HepG2 (cell line): ENCODE measurements around the gene ZXDC. TPM values are rescaled to one million over a fixed set of nuclear protein-coding genes. Genes with fewer than 3 reads are reported as not detected.

ENCODE experiments used
- CENPT ChIP-seq: sonication (generic); formaldehyde crosslinking; IDR thresholded peaks from 2 replicates; pipeline ENCODE4 v1.8.0; 2022; ENCODE audit warnings: low read depth, mild to moderate bottlenecking, moderate library complexity, missing genetic modification reagents
- FOXA1 ChIP-seq, 2 experiments: fragments of 450-650 bp in 1 of 2; sonication (generic) in 1 of 2; formaldehyde crosslinking in 1 of 2; IDR thresholded peaks; 2 replicates each; pipeline versions ENCODE4 v1.4.0 to v1.6.1; 2016 to 2020; ENCODE audit warnings: missing genetic modification reagents in 1 of 2
- FOXA3 ChIP-seq: IDR thresholded peaks from 2 replicates; pipeline ENCODE4 v1.6.1; 2016; ENCODE audit warnings: missing genetic modification reagents, missing compliant biosample characterization
- HDAC2 ChIP-seq: sonication (generic); formaldehyde crosslinking; IDR thresholded peaks from 2 replicates; pipeline ENCODE4 v1.4.0; 2020; ENCODE audit warnings: missing genetic modification reagents
- HOXD1 ChIP-seq: sonication (generic); formaldehyde crosslinking; IDR thresholded peaks from 2 replicates; pipeline ENCODE4 v1.5.0; 2020; ENCODE audit warnings: missing genetic modification reagents
- KDM2A ChIP-seq: sonication (generic); formaldehyde crosslinking; IDR thresholded peaks from 2 replicates; pipeline ENCODE4 v1.4.0; 2020; ENCODE audit warnings: low read depth, missing genetic modification reagents, borderline replicate concordance
- MAFG ChIP-seq: sonication (generic); formaldehyde crosslinking; IDR thresholded peaks from 2 replicates; pipeline ENCODE4 v1.5.1; 2020; ENCODE audit warnings: mild to moderate bottlenecking, missing genetic modification reagents
- SKI ChIP-seq: fragments of 450-650 bp; IDR thresholded peaks from one replicate; pipeline ENCODE4 v1.6.1; 2018; ENCODE audit warnings: mild to moderate bottlenecking; ENCODE audit not compliant: partially characterized antibody
- SMAD3 ChIP-seq: sonication (generic); formaldehyde crosslinking; IDR thresholded peaks from 2 replicates; pipeline ENCODE4 v1.4.0; 2020; ENCODE audit warnings: missing genetic modification reagents
- SRSF9 ChIP-seq: fragments of 200-400 bp; formaldehyde crosslinking; IDR thresholded peaks from 2 replicates; pipeline ENCODE4 v1.6.1; 2018; ENCODE audit warnings: borderline replicate concordance, mild to moderate bottlenecking, low read depth, low read length; ENCODE audit not compliant: insufficient read depth, poor library complexity, severe bottlenecking
- TBX3 ChIP-seq: fragments of 450-650 bp; IDR thresholded peaks from 2 replicates; pipeline ENCODE4 v1.6.1; 2017; ENCODE audit warnings: antibody characterized with exemption, mild to moderate bottlenecking, inconsistent platforms, borderline replicate concordance
- ZC3H13 ChIP-seq: sonication (generic); formaldehyde crosslinking; IDR thresholded peaks from 2 replicates; pipeline ENCODE4 v1.8.1; 2023; ENCODE audit warnings: mild to moderate bottlenecking, missing genetic modification reagents, moderate library complexity
- ZNF138 ChIP-seq: sonication (generic); formaldehyde crosslinking; IDR thresholded peaks from 2 replicates; pipeline ENCODE4 v1.5.0; 2020; ENCODE audit warnings: mild to moderate bottlenecking, low read depth, missing genetic modification reagents
- ZNF552 ChIP-seq: sonication (generic); formaldehyde crosslinking; IDR thresholded peaks from 2 replicates; pipeline ENCODE4 v1.9.0; 2022; ENCODE audit warnings: missing genetic modification reagents, mild to moderate bottlenecking, borderline replicate concordance
- ZNF598 ChIP-seq: sonication (generic); formaldehyde crosslinking; IDR thresholded peaks from 2 replicates; pipeline ENCODE4 v1.5.1; 2020; ENCODE audit warnings: mild to moderate bottlenecking, missing genetic modification reagents, borderline replicate concordance
- ZNF607 ChIP-seq: sonication (generic); formaldehyde crosslinking; IDR thresholded peaks from 2 replicates; pipeline ENCODE4 v1.5.1; 2020; ENCODE audit warnings: missing genetic modification reagents, mild to moderate bottlenecking, borderline replicate concordance
- ZNF672 ChIP-seq: sonication (generic); formaldehyde crosslinking; IDR thresholded peaks from 2 replicates; pipeline ENCODE4 v1.8.1; 2022; ENCODE audit warnings: missing genetic modification reagents
- polyA plus RNA-seq, 8 experiments: library from polyadenylated mRNA; depleted of rRNA in 3 of 8; stranded (reverse) in 7 of 8; unstranded in 1 of 8; fragments of >200 nt; fragmentation: Illumina TruSeq in 4 of 8; extraction: Trizol in 4 of 8; gene quantifications; 2 replicates each; pipeline versions ENCODE4 v1.2.1 to v1.2.3, GENCODE V29; 2011 to 2016; ENCODE audit warnings: low read depth in 4 of 8, missing spikeins in 1 of 8, mixed read lengths in 1 of 8; ENCODE audit not compliant: insufficient read depth in 1 of 8
- total RNA-seq, 5 experiments: library from RNA; depleted of rRNA; stranded (reverse); fragments of >200 nt; fragmentation: Illumina TruSeq; extraction: Trizol; gene quantifications; 2 replicates each; pipeline ENCODE4 v1.2.3, GENCODE V29; 2016; ENCODE audit warnings: low read depth in 1 of 5
- TF ChIP-seq, protein P1 (sequence below): IDR thresholded peaks from 2 replicates; pipeline ENCODE4 v1.6.1; 2016; ENCODE audit warnings: mild to moderate bottlenecking
- TF ChIP-seq, protein P2 (sequence below): sonication (generic); formaldehyde crosslinking; IDR thresholded peaks from 2 replicates; pipeline ENCODE4 v1.5.0; 2020; ENCODE audit warnings: mild to moderate bottlenecking, missing genetic modification reagents
- TF ChIP-seq, protein P3 (sequence below): IDR thresholded peaks from 2 replicates; pipeline ENCODE4 v1.6.1; 2016
- TF ChIP-seq, protein P4 (sequence below): fragments of 450-650 bp; IDR thresholded peaks from 2 replicates; pipeline ENCODE4 v1.6.1; 2017
- TF ChIP-seq, protein P5 (sequence below): sonication (generic); formaldehyde crosslinking; IDR thresholded peaks from 2 replicates; pipeline ENCODE4 v1.5.0; 2020; ENCODE audit warnings: mild to moderate bottlenecking, low read depth, missing genetic modification reagents, borderline replicate concordance

ZXDC gene
- total and polyA plus RNA-seq, 2 of the 13 experiments (the other 11 are each of a cell fraction or from before 2014, with no cell fraction given): 17.6 to 21.2 TPM

DNA sequence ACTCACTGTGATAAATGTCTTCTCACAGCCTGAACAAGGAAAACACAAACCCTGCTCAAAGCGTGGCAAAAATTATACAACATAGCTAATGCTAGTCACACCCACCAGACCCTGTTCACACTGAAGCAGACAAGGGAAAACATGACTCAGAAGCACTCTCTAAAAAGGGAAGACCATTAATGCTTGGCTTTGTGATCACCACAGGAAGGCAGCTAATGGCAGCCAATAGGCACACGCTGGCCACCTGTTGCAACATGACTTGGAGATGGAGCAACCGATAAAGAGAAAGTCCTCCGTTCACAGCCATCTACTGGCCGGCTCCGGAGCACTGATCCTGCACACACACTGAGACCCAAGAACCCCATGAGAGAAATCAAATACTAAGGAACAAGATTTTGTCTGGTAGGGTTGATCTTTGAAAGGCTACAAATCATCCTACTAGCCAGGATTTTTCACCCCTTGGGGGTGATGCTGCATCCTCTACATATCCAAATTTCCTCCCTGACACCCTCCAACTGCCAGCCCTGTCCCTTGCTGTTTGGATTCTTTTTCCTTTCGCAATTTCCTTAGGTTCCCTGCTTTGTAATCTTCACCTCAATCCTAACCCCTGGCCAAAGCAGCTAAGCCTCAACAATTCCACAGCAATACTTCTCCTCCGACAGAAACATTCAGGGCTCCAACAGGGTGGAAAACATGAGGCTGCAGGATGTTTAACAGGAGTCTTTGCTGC is 3.2 kb downstream of the ZXDC start (continued):
- TF ChIP-seq, protein P1, sequence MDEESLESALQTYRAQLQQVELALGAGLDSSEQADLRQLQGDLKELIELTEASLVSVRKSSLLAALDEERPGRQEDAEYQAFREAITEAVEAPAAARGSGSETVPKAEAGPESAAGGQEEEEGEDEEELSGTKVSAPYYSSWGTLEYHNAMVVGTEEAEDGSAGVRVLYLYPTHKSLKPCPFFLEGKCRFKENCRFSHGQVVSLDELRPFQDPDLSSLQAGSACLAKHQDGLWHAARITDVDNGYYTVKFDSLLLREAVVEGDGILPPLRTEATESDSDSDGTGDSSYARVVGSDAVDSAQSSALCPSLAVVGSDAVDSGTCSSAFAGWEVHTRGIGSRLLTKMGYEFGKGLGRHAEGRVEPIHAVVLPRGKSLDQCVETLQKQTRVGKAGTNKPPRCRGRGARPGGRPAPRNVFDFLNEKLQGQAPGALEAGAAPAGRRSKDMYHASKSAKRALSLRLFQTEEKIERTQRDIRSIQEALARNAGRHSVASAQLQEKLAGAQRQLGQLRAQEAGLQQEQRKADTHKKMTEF (CRISPR knock-in tag): peak; percentile 57; the same call in 1 of the 2 replicates
- TF ChIP-seq HDAC2 (CRISPR knock-in tag) (peak; percentile 84; the same call in 1 of the 2 replicates), ZNF672 (CRISPR knock-in tag) (no peak), CENPT (no peak), ZNF552 (CRISPR knock-in tag) (no peak), SRSF9 (no peak), FOXA3 (CRISPR knock-in tag) (peak; percentile 29; the same call in 1 of the 2 replicates), MAFG (CRISPR knock-in tag) (no peak), ZNF607 (CRISPR knock-in tag) (peak; percentile 63; the same call in 1 of the 2 replicates), KDM2A (CRISPR knock-in tag) (0 out of 2 replicates have a peak, but pooled peaks have one; percentile 48), ZNF138 (CRISPR knock-in tag) (0 out of 2 replicates have a peak, but pooled peaks have one; percentile 37), SMAD3 (CRISPR knock-in tag) (0 out of 2 replicates have a peak, but pooled peaks have one; percentile 81), TBX3 (peak; percentile 48; the same call in 1 of the 2 replicates), HOXD1 (no peak), SKI (peak; percentile 47), FOXA1 (IDR thresholded peaks at IDR 0.05) (no peak), FOXA1 (CRISPR knock-in tag; IDR thresholded peaks at IDR 0.05) (peak; percentile 32; the same call in 1 of the 2 replicates), ZC3H13 (CRISPR knock-in tag) (peak; percentile 90; the same call in 1 of the 2 replicates), ZNF598 (CRISPR knock-in tag) (no peak)
- TF ChIP-seq, protein P2, sequence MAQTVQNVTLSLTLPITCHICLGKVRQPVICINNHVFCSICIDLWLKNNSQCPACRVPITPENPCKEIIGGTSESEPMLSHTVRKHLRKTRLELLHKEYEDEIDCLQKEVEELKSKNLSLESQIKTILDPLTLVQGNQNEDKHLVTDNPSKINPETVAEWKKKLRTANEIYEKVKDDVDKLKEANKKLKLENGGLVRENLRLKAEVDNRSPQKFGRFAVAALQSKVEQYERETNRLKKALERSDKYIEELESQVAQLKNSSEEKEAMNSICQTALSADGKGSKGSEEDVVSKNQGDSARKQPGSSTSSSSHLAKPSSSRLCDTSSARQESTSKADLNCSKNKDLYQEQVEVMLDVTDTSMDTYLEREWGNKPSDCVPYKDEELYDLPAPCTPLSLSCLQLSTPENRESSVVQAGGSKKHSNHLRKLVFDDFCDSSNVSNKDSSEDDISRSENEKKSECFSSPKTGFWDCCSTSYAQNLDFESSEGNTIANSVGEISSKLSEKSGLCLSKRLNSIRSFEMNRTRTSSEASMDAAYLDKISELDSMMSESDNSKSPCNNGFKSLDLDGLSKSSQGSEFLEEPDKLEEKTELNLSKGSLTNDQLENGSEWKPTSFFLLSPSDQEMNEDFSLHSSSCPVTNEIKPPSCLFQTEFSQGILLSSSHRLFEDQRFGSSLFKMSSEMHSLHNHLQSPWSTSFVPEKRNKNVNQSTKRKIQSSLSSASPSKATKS (CRISPR knock-in tag): no peak
- TF ChIP-seq, protein P3, sequence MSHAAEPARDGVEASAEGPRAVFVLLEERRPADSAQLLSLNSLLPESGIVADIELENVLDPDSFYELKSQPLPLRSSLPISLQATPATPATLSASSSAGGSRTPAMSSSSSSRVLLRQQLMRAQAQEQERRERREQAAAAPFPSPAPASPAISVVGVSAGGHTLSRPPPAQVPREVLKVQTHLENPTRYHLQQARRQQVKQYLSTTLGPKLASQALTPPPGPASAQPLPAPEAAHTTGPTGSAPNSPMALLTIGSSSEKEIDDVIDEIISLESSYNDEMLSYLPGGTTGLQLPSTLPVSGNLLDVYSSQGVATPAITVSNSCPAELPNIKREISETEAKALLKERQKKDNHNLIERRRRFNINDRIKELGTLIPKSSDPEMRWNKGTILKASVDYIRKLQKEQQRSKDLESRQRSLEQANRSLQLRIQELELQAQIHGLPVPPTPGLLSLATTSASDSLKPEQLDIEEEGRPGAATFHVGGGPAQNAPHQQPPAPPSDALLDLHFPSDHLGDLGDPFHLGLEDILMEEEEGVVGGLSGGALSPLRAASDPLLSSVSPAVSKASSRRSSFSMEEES (CRISPR knock-in tag): no peak; the same call in 1 of the 2 replicates
- TF ChIP-seq, protein P4, sequence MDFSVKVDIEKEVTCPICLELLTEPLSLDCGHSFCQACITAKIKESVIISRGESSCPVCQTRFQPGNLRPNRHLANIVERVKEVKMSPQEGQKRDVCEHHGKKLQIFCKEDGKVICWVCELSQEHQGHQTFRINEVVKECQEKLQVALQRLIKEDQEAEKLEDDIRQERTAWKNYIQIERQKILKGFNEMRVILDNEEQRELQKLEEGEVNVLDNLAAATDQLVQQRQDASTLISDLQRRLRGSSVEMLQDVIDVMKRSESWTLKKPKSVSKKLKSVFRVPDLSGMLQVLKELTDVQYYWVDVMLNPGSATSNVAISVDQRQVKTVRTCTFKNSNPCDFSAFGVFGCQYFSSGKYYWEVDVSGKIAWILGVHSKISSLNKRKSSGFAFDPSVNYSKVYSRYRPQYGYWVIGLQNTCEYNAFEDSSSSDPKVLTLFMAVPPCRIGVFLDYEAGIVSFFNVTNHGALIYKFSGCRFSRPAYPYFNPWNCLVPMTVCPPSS: no peak
- TF ChIP-seq, protein P5, sequence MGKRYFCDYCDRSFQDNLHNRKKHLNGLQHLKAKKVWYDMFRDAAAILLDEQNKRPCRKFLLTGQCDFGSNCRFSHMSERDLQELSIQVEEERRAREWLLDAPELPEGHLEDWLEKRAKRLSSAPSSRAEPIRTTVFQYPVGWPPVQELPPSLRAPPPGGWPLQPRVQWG: no peak
